K562 (cell line): ENCODE measurements around the gene DTX2. TPM values are rescaled to one million over a fixed set of nuclear protein-coding genes. Genes with fewer than 3 reads are reported as not detected.
A peak's percentile ranks its signal among the peaks of the same experiment; 100 is the strongest.

Experiments used
- CBFA2T3 ChIP-seq: fragments of 450-650 bp; IDR thresholded peaks from 2 replicates; pipeline ENCODE4 v1.6.1; 2017
- CTBP1 ChIP-seq: fragments of 450-650 bp; IDR thresholded peaks from 2 replicates; pipeline ENCODE4 v1.6.1; 2016; ENCODE audit warnings: borderline replicate concordance
- POLR3A ChIP-seq: IDR thresholded peaks from 2 replicates; pipeline ENCODE4 v1.6.1; 2011; ENCODE audit warnings: borderline replicate concordance, mild to moderate bottlenecking, moderate library complexity; ENCODE audit not compliant: insufficient read length, insufficient read depth; ENCODE audit errors: extremely low read depth
- SAFB2 ChIP-seq: fragments of 200-400 bp; formaldehyde crosslinking; IDR thresholded peaks from 2 replicates; pipeline ENCODE4 v1.6.1; 2018; ENCODE audit warnings: borderline replicate concordance, low read length, low read depth, moderate library complexity; ENCODE audit not compliant: severe bottlenecking
- SMAD3 ChIP-seq: fragments of 450-650 bp; formaldehyde crosslinking; conservative IDR thresholded peaks from 2 replicates; pipeline ENCODE4 v1.4.0; 2020; ENCODE audit warnings: mild to moderate bottlenecking
- TBP ChIP-seq: optimal IDR thresholded peaks from 2 replicates; pipeline ENCODE3; 2011; ENCODE audit warnings: low read depth, low read length, improper control_type of control experiment
- TFAP4 ChIP-seq: sonication (generic); formaldehyde crosslinking; IDR thresholded peaks from 2 replicates; pipeline ENCODE4 v1.8.0; 2022; ENCODE audit warnings: missing genetic modification reagents, mild to moderate bottlenecking, moderate library complexity, borderline replicate concordance
- XRCC3 ChIP-seq: fragments of 450-650 bp; IDR thresholded peaks from 2 replicates; pipeline ENCODE4 v1.6.1; 2017; ENCODE audit warnings: mild to moderate bottlenecking, moderate library complexity
- polyA plus RNA-seq, 8 experiments: library from polyadenylated mRNA; depleted of rRNA in 4 of 8; stranded (reverse) in 5 of 8; unstranded in 3 of 8; fragments of >200 nt; fragmentation: Nextera tagmentation in 2 of 8; fragmentation: Illumina TruSeq in 1 of 8; extraction: Ambion mirVana in 2 of 8; extraction: Trizol in 1 of 8; gene quantifications; 2 replicates each; pipeline versions ENCODE4 v1.2.1 to v1.2.3, GENCODE V29; 2011 to 2014; ENCODE audit warnings: inconsistent platforms in 1 of 8, missing spikeins in 1 of 8
- total RNA-seq, 7 experiments: library from RNA; depleted of rRNA in 6 of 7; stranded (reverse); fragments of >200 nt in 6 of 7; fragmentation: Illumina TruSeq in 2 of 7; extraction: Trizol in 2 of 7; gene quantifications; 2 replicates each; pipeline versions ENCODE4 v1.2.1 to v1.2.3, GENCODE V29; 2011 to 2021; ENCODE audit warnings: low replicate concordance in 1 of 7
- TF ChIP-seq, protein P1 (sequence below): fragments of 250-450 bp; sonication (Bioruptor Pico); IDR thresholded peaks from 2 replicates; pipeline ENCODE4 v1.8.0; 2022; ENCODE audit warnings: moderate library complexity, mild to moderate bottlenecking, inconsistent platforms

Gene DTX2
- total and polyA plus RNA-seq, 9 of the 15 experiments (the other 6 are each of a cell fraction or from before 2014, with no cell fraction given) = 0.20 to 31.5 (median 9.8) TPM

- peak; percentile 54 for TF ChIP-seq POLR3A
- no peak for TF ChIP-seq XRCC3
- peak; percentile 53; the same call in 1 of the 2 replicates for TF ChIP-seq CTBP1
- TF ChIP-seq TFAP4 = peak; percentile 95
- TF ChIP-seq SMAD3 (CRISPR knock-in tag) = peak; percentile 42; the same call in 1 of the 2 replicates
- TF ChIP-seq CBFA2T3 = peak; percentile 66
- TF ChIP-seq TBP = peak; percentile 78
- TF ChIP-seq, protein P1, sequence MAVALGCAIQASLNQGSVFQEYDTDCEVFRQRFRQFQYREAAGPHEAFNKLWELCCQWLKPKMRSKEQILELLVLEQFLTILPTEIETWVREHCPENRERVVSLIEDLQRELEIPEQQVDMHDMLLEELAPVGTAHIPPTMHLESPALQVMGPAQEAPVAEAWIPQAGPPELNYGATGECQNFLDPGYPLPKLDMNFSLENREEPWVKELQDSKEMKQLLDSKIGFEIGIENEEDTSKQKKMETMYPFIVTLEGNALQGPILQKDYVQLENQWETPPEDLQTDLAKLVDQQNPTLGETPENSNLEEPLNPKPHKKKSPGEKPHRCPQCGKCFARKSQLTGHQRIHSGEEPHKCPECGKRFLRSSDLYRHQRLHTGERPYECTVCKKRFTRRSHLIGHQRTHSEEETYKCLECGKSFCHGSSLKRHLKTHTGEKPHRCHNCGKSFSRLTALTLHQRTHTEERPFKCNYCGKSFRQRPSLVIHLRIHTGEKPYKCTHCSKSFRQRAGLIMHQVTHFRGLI (CRISPR knock-in tag) = peak; percentile 92; the same call in 1 of the 2 replicates
- no peak for TF ChIP-seq SAFB2
These were observed 32.4 kb upstream of the DTX2 start (continued) for GRCh38 chr7:76428868-76429805.
